ENCODE results near the gene ABLIM1.

The ABLIM1 gene

DNA sequence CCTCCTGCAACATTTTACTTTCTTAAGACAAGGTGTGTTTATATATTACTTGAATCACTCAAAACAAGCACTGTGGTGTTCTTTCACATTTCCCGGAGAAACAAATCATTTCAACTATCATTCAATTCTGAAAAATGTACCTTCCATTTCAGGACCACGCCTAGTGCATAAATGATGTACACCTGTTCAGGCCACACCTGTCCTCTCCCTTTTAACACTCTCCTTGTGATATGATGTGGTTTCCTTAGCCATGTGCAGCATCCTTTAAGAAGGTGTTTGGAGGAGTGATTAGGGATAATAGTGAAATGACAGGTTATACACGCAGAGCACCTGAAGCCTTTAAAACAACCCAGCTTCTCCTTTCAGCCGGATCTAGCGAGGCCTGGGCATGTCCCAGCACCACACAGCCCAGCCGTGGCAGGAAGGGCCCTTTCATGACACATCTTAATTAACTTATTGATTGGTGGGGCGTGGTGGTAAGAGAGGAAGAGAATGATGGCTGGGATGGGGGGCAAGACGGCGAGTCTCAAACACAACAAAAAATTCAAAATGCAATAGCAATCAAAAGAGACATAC, 26.9 kb downstream of the ABLIM1 start:
- TF ChIP-seq, protein P1, sequence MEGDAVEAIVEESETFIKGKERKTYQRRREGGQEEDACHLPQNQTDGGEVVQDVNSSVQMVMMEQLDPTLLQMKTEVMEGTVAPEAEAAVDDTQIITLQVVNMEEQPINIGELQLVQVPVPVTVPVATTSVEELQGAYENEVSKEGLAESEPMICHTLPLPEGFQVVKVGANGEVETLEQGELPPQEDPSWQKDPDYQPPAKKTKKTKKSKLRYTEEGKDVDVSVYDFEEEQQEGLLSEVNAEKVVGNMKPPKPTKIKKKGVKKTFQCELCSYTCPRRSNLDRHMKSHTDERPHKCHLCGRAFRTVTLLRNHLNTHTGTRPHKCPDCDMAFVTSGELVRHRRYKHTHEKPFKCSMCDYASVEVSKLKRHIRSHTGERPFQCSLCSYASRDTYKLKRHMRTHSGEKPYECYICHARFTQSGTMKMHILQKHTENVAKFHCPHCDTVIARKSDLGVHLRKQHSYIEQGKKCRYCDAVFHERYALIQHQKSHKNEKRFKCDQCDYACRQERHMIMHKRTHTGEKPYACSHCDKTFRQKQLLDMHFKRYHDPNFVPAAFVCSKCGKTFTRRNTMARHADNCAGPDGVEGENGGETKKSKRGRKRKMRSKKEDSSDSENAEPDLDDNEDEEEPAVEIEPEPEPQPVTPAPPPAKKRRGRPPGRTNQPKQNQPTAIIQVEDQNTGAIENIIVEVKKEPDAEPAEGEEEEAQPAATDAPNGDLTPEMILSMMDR (IDR thresholded peaks at IDR 0.05; ENCODE audit: low read depth, low read length, missing control alignments), result no peak
- no peak for DNase-seq (ENCODE audit: low read depth)
- H3K4me3 ChIP-seq (ENCODE audit: low read depth, low read length), result peak overlapping the region; percentile 43; the same call in 1 of the 2 replicates

DNA sequence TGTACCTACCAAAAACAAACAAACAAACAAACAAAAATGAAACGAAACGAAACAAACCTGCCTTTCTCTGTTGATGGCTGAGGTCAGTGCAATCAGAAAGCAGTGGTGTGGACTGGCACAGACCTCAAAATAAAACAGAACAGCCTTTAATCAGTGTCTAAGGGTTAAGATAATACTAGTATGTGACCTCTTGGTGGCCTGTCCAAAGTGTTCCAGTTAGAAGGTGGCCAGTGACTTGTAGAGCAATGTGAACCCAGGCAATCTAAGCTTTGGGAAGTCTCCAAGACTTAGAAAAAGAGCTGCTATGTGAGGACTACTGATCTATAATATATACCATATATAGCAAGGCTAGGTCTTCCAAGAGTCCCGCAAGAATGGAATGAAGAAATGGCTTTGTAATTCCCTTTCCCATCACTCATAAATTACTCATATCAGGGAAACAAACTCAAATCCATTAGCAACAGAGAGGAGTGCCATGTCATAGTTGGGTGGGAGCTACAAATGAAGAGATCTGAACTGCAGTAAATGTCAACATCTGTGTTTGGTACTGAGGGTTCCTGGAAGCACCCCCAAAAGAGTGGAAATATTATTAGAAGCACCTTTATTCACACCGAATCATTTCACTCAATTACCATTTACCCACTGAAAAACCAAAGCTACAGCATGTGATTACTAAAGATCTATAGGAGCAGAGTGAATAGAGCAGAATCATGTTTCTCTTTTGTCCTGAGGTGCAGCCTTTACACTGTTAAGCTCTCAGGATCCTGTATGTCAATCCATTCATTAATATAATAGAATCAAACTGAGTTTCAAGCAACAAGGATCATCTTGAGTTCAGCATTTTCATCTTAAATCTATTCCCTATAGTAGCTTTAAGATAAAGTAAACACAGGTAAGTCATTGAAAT, 28.0 kb downstream of the ABLIM1 start:
- TF ChIP-seq, protein P1 (IDR thresholded peaks at IDR 0.05; ENCODE audit: low read depth, low read length, missing control alignments), result no peak
- no peak for DNase-seq (ENCODE audit: low read depth)
- H3K4me3 ChIP-seq (ENCODE audit: low read depth, low read length), result no peak overlapping the region

DNA sequence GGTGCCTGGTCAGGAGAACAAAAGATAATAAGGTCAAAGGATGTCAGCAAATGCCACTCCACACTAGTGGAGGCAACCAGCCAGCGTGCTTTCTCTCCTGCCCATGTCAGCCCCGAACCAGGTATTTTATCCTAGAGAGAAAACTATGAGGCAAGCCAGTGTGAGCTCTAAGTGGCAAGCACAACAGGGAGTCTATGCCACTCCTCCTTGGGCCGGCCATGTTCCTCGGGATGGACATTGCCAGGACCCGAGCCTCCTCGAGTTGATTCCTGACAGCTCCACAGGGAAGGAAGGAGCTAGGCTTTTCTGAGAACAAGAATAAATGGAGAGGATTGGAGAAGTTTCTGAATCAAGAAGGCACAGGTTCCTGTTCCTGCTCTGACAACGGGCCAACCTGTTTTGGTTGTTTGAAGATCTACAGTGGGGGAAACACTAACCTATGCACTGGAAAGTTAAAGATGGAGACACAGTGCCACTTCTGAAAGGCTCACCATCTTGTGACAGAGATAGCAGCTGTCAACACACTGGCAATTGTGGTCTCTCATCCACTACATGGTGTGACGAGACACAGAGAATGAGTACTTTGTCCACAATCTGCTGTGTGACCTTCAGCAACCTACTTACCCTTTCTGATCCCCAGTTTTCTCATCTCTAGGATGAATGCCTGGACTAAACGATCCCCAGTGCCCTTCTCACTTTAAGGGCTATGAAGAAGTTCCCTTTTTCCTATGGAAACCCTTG, 28.8 kb downstream of the ABLIM1 start:
- TF ChIP-seq, protein P1 (IDR thresholded peaks at IDR 0.05; ENCODE audit: low read depth, low read length, missing control alignments), result no peak
- DNase-seq (ENCODE audit: low read depth), result no peak
- no peak overlapping the region for H3K4me3 ChIP-seq (ENCODE audit: low read depth, low read length)

DNA sequence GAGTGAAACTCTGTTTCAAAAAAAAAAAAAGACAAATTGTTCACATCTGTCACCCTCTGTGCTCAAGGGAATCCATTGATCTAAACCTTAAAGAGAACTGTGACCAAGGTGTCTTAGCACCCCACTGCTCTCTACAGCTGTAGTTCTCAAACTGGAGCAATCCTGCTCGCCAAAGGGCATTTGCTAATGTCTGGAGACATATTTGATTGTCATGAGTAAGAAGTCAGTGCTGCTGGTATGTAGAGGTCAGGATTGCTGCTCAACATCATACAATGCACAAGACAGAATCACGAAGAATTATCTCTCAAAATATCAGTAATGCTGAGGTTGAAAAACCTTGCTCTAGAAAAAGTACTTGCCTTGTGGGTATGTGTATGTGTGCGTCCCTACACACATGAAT, 30.0 kb downstream of the ABLIM1 start:
- TF ChIP-seq, protein P1 (IDR thresholded peaks at IDR 0.05; ENCODE audit: low read depth, low read length, missing control alignments), result no peak

DNA sequence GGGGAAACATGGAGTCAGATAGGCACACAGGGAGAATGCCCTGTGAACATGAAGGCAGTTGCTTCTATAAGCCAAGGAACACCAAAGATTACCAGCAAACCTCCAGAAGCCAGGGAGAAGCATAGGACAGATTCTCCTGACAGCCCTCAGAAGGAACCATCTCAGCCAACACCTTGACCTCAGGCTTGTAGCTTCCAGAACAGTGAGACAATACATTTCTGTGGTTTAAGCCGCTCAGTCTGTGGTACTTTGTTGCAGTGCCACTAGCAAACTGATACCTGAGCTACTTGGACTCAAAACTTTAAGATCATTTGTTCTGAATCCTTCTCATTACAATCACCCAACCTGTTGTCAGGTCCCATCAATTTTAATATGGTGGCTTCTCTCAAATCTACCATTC, 31.2 kb downstream of the ABLIM1 start:
- DNase-seq (ENCODE audit: low read depth), result no peak
- no peak overlapping the region for H3K4me3 ChIP-seq (ENCODE audit: low read depth, low read length)
- TF ChIP-seq, protein P1 (IDR thresholded peaks at IDR 0.05; ENCODE audit: low read depth, low read length, missing control alignments), result no peak

More for the DNA sequence above, 30.0 kb downstream of the ABLIM1 start:
- no peak for DNase-seq (ENCODE audit: low read depth)
- no peak overlapping the region for H3K4me3 ChIP-seq (ENCODE audit: low read depth, low read length)

DNA sequence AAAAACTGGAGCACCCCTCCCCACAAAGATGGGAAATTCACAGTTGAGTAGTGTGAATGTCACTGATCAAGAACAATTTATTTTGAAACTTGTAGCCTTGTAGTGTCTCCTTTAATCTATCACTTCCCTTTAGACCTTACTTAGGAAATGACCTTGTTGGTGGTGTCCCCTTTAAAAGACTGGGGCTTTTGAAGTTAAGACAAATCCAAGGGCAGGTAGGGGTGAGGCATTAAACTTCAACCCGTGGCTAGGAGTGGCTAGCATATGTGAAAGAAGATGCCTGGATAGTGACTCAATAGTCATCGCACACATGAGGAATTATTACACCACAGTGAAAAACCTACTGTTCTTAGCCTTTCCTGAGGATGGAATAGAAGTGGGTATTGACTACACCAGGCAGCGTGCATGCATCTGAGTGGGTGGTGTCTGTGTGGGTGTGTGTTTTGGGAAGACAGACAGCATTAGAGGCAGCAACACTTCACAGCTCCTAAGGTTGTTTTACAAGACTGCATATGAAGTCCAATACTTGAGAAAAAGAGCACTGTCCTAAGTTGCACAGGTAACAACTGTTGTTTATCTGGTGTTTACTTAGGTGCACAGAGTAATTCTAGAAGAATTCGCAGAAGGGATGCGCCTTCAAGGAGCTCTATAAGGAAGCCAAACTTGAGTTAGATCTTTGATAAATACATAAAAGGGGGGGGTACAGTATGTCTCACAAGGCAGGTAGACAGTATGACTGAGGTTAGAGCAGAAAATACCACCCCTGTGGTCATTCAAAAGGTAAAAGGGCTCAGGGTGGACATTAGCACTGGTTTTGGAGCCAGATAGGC, 32.9 kb downstream of the ABLIM1 start:
- H3K4me3 ChIP-seq (ENCODE audit: low read depth, low read length), result no peak overlapping the region
- TF ChIP-seq, protein P1 (IDR thresholded peaks at IDR 0.05; ENCODE audit: low read depth, low read length, missing control alignments), result no peak
- no peak for DNase-seq (ENCODE audit: low read depth)
